HEK293T (cell line): ENCODE data around the gene NGB.

Experiments used
- CTCF ChIA-PET: fragments of 350-600 bp; formaldehyde crosslinking; extraction: SDS; loops from one replicate; lab custom pipeline; 2021; ENCODE audit warnings: antibody characterized with exemption, inconsistent platforms; lab: Yijun Ruan, JAX
- POLR2A ChIA-PET: fragments of 350-600 bp; formaldehyde crosslinking; extraction: SDS; loops from one replicate; lab custom pipeline; 2020; ENCODE audit warnings: antibody characterized with exemption, inconsistent platforms; lab: Yijun Ruan, JAX
- DNase-seq: peaks from one replicate; pipeline ENCODE4 v3.0.0; 2012; ENCODE audit warnings: mixed read lengths; ENCODE audit errors: extremely low spot score
- ARNT ChIP-seq: fragments of 450-650 bp; IDR thresholded peaks from 2 replicates; pipeline ENCODE4 v1.6.1; 2017; ENCODE audit warnings: mild to moderate bottlenecking
- BHLHE40 ChIP-seq: fragments of 450-650 bp; IDR thresholded peaks from 2 replicates; pipeline ENCODE4 v1.6.1; 2016; ENCODE audit warnings: mild to moderate bottlenecking, moderate library complexity, borderline replicate concordance
- CTBP1 ChIP-seq: fragments of 450-650 bp; IDR thresholded peaks from 2 replicates; pipeline ENCODE4 v1.6.1; 2016; ENCODE audit warnings: borderline replicate concordance
- ELF4 ChIP-seq: fragments of 450-650 bp; IDR thresholded peaks from 2 replicates; pipeline ENCODE4 v1.6.1; 2017; ENCODE audit warnings: antibody characterized with exemption
- FOXA1 ChIP-seq: fragments of 450-650 bp; IDR thresholded peaks from 2 replicates; pipeline ENCODE4 v1.6.1; 2016; ENCODE audit warnings: mild to moderate bottlenecking
- FOXK2 ChIP-seq: fragments of 450-650 bp; IDR thresholded peaks from 2 replicates; pipeline ENCODE4 v1.6.1; 2016; ENCODE audit warnings: mild to moderate bottlenecking
- FOXM1 ChIP-seq: fragments of 450-650 bp; IDR thresholded peaks from 2 replicates; pipeline ENCODE4 v1.6.1; 2017; ENCODE audit warnings: mild to moderate bottlenecking, borderline replicate concordance
- HDGF ChIP-seq: fragments of 450-650 bp; IDR thresholded peaks from 2 replicates; pipeline ENCODE4 v1.6.1; 2017; ENCODE audit warnings: antibody characterized with exemption, borderline replicate concordance
- L3MBTL2 ChIP-seq: fragments of 450-650 bp; conservative IDR thresholded peaks from 2 replicates; pipeline ENCODE4 v1.6.1; 2016; ENCODE audit warnings: mild to moderate bottlenecking
- LEF1 ChIP-seq: fragments of 450-650 bp; IDR thresholded peaks from 2 replicates; pipeline ENCODE4 v1.6.1; 2017; ENCODE audit warnings: mild to moderate bottlenecking, borderline replicate concordance
- NFRKB ChIP-seq: fragments of 450-650 bp; IDR thresholded peaks from 2 replicates; pipeline ENCODE4 v1.6.1; 2016; ENCODE audit warnings: mild to moderate bottlenecking, moderate library complexity
- SP1 ChIP-seq: fragments of 450-650 bp; IDR thresholded peaks from 2 replicates; pipeline ENCODE4 v1.6.1; 2017
- SUZ12 ChIP-seq: fragments of 450-650 bp; IDR thresholded peaks from 2 replicates; pipeline ENCODE4 v1.6.1; 2016; ENCODE audit warnings: mild to moderate bottlenecking
- TARDBP ChIP-seq: fragments of 450-650 bp; IDR thresholded peaks from 2 replicates; pipeline ENCODE4 v1.6.1; 2016
- ZNF384 ChIP-seq: fragments of 450-650 bp; IDR thresholded peaks from 2 replicates; pipeline ENCODE4 v1.6.1; 2016
- TF ChIP-seq, protein P1 (sequence below): fragments of 450-650 bp; IDR thresholded peaks from 2 replicates; pipeline ENCODE4 v1.6.1; 2016

Gene NGB

DNA sequence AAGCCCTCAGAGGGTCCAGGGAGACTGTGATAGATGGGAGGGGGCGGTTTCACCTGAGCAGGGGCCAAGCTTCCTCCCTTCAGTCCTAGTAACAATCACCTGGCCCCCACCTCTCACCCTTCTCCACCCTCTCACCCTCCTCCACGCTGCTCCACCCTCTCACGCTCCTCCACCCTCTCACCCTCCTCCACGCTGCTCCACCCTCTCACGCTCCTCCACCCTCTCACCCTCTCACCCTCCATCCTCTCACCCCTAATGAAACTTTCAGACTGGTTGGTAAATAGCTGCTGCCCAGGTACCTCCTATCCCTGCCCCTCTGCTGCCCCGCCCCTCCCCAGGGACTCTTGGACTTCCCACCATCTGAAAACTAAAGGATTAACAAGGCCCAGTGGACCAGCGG is 34.2 kb downstream of the NGB start:
- TF ChIP-seq, protein P1, sequence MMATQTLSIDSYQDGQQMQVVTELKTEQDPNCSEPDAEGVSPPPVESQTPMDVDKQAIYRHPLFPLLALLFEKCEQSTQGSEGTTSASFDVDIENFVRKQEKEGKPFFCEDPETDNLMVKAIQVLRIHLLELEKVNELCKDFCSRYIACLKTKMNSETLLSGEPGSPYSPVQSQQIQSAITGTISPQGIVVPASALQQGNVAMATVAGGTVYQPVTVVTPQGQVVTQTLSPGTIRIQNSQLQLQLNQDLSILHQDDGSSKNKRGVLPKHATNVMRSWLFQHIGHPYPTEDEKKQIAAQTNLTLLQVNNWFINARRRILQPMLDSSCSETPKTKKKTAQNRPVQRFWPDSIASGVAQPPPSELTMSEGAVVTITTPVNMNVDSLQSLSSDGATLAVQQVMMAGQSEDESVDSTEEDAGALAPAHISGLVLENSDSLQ, result no peak
- TF ChIP-seq FOXM1 (no peak), CTBP1 (no peak), SUZ12 (no peak), FOXK2 (no peak), L3MBTL2 (no peak), NFRKB (no peak), ARNT (no peak), ZNF384 (no peak), LEF1 (no peak), HDGF (no peak), TARDBP (no peak), BHLHE40 (no peak), FOXA1 (no peak)
- ChIA-PET POLR2A (no interaction called here), CTCF (interaction anchor here (0.6 kb wide), 1 partner anchor 526 kb away, joined by 3 read pairs; no protein-coding TSS in a partner anchor)
- no peak for DNase-seq

DNA sequence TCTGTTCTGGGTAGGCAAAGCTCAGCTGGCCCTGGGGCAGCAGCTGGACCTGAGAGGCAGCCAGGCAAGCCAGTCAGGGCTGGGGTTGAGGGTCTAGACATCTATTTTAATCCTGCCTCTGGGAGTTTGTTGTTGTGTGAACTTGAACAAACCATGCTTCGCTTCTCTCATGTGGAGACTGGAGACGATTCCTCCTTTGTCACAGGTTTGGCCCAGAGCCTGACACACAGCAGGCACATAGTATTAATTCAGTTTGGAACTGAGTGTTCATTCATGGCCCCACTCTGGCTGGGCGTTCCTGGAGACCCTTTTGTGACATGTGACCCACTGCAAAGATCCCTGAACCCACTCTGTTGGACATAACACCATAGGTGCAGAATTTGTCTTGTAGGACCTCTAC is 39.3 kb downstream of the NGB start:
- ChIA-PET CTCF (no interaction called here), POLR2A (no interaction called here)
- TF ChIP-seq CTBP1 (no peak), ZNF384 (no peak), FOXM1 (no peak), ARNT (no peak), ELF4 (no peak), BHLHE40 (no peak), FOXA1 (no peak), FOXK2 (no peak), TARDBP (no peak), SUZ12 (no peak), SP1 (no peak), HDGF (no peak), L3MBTL2 (no peak), LEF1 (no peak), NFRKB (no peak)
- TF ChIP-seq, protein P1, result no peak
- DNase-seq, result no peak

DNA sequence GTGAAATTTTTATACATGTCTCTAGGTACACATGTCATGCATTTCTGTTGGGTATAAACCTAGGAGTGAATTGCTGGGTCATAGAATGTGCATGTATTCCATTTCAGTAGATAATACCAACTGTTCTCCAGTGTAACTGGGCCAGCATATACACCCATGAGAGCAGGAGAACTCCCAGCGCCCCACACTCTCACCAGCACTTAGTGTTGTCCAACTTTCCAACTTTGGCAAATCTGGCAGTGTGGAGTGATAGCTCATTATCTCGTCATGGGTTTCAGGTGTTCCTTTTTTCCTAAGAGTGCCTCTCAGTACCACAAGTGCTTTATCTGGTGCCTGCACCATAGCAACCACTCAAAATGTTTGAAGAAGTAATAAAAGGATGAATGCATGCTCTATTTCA is 40.1 kb downstream of the NGB start:
- ChIA-PET CTCF (interaction anchor here (1.4 kb wide), 1 partner anchor 18 kb away, joined by 4 read pairs; no protein-coding TSS in a partner anchor), POLR2A (no interaction called here)
- DNase-seq, result no peak
- TF ChIP-seq NFRKB, result no peak
- TF ChIP-seq BHLHE40, result no peak
- TF ChIP-seq ELF4, result no peak
- no peak for TF ChIP-seq TARDBP
- no peak for TF ChIP-seq LEF1
- no peak for TF ChIP-seq SUZ12
- no peak for TF ChIP-seq FOXK2
- no peak for TF ChIP-seq ZNF384
- TF ChIP-seq SP1, result no peak
- no peak for TF ChIP-seq L3MBTL2
- no peak for TF ChIP-seq CTBP1

DNA sequence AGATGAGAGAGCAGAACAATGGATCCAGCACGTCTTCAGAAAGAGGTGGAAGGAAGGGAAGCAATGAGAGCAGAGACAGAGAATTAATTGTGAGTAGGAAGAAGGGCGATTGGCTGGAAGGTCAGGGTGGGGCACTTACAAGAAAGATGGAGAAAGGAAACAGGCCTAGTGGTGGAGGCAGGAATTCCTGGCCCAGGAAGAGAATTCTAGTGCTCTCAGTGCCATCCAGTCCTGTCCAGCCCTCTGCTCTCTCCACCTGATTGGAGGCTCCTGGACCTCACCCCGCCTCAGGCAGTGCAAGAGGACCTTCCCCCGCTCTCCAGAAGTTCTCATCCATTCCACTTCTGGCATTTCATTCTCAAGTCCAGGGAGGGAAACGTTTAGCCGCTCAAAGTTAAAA is 43.0 kb downstream of the NGB start:
- CTCF ChIA-PET, result interaction anchor here (0.6 to 1.5 kb wide), 3 partner anchors 14 to 745 kb away, joined by 3 to 4 read pairs (median 3); no protein-coding TSS in a partner anchor
- POLR2A ChIA-PET, result no interaction called here
- TF ChIP-seq HDGF, result no peak
- TF ChIP-seq SUZ12, result no peak
- TF ChIP-seq L3MBTL2, result no peak
- TF ChIP-seq LEF1, result no peak
- TF ChIP-seq ZNF384, result no peak
- TF ChIP-seq ARNT, result no peak
- TF ChIP-seq, protein P1, result no peak
- no peak for TF ChIP-seq FOXK2
- TF ChIP-seq FOXA1, result no peak
- TF ChIP-seq SP1, result no peak
- no peak for TF ChIP-seq FOXM1
- no peak for TF ChIP-seq NFRKB
- TF ChIP-seq BHLHE40, result no peak
- no peak for TF ChIP-seq ELF4
- TF ChIP-seq CTBP1, result no peak
- TF ChIP-seq TARDBP, result no peak
- DNase-seq, result peak; percentile 22

DNA sequence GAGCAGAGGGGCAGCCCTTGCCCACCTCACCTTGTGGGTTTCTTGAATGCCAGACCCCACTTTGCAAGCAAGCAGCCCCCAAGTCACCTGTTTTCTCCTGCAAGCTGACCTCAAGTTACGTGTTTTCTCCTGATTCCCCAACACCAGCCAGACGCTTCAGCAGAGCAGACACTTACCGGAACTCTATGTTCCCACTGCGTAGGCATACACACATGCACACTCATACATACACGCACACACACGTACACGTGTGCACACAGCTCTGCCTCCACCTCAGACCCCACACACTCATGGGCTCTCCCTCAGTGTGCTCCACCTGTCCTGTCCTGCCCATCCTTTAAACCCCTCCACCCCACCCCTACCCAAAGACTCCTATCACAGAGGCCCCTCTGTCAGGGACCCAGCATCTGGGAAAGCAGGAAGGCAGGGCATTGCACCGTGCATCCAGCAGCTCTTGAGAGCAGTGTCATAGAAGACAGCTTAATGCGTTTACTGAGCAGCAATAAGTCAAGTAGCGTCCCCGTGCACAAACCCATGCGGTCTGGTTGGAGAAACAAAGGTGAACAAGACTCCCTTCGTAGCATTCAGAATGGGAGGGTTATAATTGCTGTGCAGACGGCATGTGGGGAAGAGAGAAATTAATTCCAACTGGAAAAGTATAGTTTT is 45.0 kb downstream of the NGB start:
- ChIA-PET POLR2A (no interaction called here), CTCF (interaction anchor here (1.0 kb wide), 1 partner anchor 14 kb away, joined by 3 read pairs; no protein-coding TSS in a partner anchor)
- DNase-seq, result no peak
- TF ChIP-seq NFRKB (no peak), FOXK2 (no peak)

DNA sequence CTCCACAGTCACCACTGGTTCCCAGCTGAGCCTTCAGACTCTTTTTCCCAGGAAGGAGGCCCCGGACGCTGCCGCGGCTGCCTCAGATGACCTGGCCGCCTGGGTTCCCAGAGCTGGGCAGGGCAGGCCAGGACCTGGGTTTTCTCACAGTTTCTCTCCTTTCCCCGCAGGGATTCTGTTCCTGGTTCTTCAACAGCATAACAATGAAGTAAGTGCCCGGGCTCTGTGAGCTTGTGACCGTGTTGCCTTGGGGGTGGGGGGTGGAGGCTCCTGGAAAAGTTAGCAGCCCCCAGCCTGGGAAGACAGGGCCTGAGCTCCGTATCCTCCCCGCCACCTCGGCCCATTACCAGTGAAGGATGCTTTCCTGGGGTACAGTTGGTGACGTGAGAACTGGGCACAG is 45.8 kb downstream of the NGB start:
- CTCF ChIA-PET, result interaction anchor here (1.0 kb wide), 1 partner anchor 14 kb away, joined by 3 read pairs; no protein-coding TSS in a partner anchor
- TF ChIP-seq FOXA1 (no peak), FOXM1 (no peak), HDGF (no peak), BHLHE40 (no peak), SUZ12 (no peak), ARNT (no peak), ELF4 (no peak), FOXK2 (no peak), TARDBP (no peak), SP1 (no peak)
- TF ChIP-seq, protein P1, result no peak
- DNase-seq, result no peak
- POLR2A ChIA-PET, result no interaction called here
